IPS-18c (cell line): Measurements from ENCODE around the gene RFX2.

Source experiments
- H3K4me3 ChIP-seq: 2 replicates; pipeline ENCODE4 v1.7.0; 2013; ENCODE audit warnings: low read depth, mild to moderate bottlenecking, low read length, moderate library complexity; ENCODE audit not compliant: insufficient read depth
- H3K9me3 ChIP-seq: one replicate; pipeline ENCODE4 v1.6.1; 2013; ENCODE audit warnings: mild to moderate bottlenecking, low read length, moderate library complexity; ENCODE audit not compliant: control insufficient read depth, insufficient read depth

Gene RFX2

DNA sequence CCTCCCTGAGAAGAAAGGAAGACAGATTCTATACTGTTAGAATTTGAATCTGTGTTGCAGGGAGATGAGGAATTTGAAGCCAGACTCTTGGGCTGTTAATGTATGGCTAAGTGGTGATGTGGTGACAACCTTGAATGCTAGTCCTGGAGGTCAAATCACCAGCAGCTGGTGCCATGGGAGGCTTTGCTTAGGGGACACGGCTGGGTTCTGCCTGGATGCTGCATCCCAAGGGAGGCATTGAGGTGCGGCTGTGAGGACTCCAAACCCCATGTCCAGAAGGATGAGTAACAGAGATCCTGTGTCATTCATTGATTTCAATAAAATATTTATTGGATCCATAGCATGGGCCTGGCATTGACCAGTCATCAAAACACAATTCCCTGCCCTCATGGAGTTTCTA, 42.3 kb downstream of the RFX2 start:
- H3K9me3 ChIP-seq, result no peaks in the 10 kb centered on the region

DNA sequence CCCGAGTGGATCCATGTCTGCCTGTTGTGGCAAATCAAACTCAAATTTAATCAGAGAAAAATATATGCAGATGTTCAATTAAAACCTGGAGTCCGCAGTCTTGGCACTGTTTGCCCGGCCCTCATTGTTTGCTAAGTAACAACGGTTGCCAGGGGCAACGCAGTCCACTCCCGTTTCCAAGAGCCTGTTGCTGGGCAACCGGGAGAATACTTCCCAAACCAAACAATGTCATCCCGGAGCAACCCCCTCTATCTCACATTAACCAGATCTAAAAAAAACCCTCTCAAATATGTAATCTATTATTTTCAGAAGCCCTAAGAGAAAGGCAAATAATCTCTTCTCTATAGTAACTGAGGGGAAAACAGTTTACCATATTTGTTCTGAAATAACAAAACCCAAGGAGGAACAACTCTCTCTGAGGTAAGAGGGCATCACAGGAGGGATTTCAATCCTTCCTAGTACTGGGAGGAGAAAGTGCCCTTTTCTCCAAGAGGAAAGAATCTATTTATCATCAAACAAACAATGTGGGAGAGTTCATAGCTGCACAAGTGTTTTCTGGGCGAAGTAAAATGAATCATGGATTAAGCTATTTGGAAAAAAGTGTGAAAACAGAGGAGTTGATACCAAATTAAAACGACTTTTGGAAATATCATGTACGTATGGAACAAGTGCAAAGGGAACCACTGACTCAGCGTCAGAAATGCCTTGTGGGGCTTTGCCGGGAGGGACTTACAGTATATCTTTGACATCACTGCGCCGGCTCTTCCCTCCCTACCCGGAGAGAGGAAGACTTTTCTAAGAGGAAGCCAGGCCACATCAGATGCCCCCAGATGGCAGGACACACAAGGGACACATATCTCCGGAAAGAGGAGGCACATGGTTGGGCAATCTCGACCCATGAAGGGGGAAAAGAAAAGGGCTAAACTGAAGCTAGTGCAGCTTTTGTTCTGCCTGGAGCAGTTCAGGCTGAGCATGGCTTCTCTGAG, 43.3 kb downstream of the RFX2 start:
- H3K4me3 ChIP-seq, result no peak overlapping the region

More for the DNA sequence above, 42.3 kb downstream of the RFX2 start:
- H3K4me3 ChIP-seq, result no peak overlapping the region

DNA sequence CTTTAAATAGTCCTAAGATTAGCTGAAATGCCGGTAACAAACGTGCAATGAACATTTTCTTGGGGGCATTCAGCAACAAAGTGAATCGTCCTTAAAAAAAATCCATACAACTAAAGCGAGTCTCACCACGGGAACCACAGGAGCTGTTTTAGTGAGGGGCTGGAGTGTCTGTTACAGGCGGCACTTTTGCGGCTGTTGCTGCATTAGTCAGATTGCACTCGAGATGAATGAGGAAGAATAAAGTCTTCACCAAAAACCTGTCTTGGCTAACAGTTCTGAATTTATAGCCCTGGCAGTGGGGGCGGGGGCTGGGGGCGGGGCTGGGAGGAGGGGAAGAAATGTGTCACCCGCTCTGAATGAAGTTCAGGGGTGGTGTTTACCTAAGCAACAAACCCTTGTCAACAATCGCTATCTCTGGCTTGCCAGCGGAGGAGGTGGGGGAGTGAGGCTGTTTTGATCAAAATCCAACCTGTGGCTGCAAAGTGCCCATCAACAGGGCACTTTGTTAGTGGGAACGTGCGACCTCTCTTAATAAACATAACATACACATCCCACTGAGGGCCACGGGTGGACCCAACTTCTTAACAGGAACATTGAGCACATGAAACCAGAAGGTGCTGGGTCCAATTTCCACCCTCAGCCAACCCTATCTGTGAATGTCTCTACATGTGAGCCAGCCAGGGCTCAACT, 44.5 kb downstream of the RFX2 start:
- H3K4me3 ChIP-seq, result no peak overlapping the region
- H3K9me3 ChIP-seq, result no peaks in the 10 kb centered on the region

More for the DNA sequence above, 43.3 kb downstream of the RFX2 start:
- no peaks in the 10 kb centered on the region for H3K9me3 ChIP-seq

DNA sequence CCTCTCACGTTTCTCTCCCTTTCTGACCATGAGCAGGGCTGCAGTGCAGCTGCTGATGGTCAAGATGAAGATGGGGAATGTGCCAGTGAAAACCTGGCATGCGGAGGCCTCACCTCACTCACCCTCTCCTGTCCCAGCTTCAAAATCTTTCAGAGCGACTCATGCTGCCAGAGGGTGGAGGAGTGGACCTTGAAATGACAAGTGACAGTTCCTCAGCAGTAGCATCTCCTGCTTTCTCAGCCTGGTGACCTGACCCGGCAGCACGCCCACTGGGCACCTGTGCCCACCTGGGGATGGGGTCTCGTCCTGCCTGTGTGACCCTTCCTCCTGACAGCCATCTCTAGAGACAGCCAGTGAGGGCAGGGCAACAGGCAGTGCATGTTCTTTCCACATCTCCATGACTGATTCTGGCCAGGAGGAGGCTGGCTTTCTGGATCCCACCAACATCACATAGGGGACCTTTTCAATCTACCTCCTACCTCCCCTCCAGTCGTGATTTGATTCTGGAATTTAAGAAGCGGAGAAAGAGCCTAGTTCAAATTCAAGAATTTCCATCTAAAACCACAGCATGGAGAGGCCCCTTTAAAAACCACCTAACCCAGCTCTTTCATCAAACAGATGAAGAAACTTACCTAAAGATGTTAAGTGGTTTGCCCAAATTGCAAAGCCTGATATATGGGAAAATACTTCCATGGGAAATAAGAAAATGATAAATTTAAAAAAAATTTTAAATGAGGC, 45.8 kb downstream of the RFX2 start:
- H3K9me3 ChIP-seq, result no peaks in the 10 kb centered on the region

DNA sequence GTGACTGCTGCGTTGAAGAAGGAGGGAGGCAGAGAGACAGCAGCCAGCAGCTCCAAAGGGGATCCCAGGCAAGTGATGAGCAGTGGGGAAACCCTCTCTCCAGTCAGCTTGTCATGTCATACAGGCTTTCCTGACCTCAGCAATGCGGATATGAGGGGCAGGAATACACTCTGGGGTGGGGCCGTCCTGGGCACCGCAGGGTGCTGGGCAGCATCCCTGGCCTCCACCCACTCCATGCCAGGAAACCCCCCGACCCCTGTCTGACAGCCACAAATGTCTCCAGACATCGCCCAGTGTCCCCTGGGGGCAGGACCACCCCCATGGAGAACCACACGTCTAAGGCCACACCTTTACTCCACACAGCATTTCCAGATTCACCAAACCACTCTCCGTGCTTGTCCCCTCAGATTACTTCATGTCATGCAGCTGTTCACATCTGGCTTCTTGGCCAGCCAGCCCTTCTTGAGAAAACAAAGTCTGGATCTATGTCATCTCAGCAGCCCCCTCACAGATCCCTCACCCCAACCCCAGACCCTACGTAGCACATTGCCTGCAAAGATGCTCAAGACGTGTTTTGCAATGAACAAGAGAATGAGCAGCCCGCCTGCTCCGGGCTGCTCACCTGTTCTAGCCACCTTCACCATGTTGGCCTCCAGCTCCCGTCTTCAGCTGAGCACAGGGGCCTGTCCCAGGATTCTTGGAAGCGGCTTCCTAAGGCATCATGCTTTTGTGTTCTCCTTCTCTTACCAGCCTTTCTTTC, 46.5 kb downstream of the RFX2 start:
- H3K9me3 ChIP-seq, result no peaks in the 10 kb centered on the region
- no peak overlapping the region for H3K4me3 ChIP-seq

More for the DNA sequence above, 45.8 kb downstream of the RFX2 start:
- no peak overlapping the region for H3K4me3 ChIP-seq

DNA sequence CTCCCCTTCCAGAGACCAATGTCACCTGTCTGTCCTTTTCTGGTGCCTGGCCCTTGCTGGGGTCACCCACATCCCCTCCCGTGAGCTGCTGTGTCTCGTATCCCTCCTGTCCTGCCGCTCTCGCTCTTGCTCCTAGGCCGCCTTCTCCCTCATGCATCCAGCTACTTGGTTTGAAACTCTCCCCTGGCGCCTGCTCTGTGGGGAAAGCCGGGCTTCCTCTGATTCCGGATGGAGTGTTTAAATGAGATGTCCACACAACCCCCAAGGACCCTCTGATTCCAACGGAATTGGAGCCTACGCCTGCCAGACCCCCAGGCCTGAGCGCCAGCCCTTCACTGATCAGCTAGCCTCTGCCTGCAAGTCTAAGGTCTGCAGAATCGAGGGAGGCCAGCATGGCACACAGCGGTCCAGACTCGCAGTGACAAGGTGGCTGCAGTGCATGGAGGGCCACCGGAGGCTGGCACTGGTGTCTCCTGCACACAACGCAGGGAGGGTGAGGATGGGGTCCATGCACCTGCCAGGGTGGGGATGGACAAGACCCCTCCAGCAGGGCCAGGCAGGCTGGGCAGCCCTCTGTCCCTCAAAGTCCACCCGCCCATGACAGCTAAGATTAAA, 47.2 kb downstream of the RFX2 start:
- H3K4me3 ChIP-seq, result no peak overlapping the region

DNA sequence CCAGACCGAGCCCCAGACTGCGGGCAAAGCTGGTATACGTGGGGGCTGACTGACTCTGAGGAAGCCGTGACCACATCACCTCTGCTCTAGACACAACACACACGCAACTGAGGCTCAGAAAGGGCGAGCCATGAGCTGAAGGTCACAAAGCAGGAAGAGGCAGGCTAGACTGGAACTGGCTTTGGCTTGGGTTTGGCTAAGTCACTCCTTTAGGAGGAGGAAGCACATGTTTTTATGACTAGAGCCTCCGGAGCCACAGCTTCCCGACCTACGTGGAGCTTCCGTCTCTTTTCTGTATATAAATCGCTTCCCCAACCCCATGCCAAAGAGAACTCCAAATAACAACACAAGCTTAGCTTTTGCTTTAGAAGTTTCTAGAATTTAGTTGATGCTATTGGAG, 48.0 kb downstream of the RFX2 start:
- Histone ChIP-seq H3K9me3 (no peaks in the 10 kb centered on the region), H3K4me3 (no peak overlapping the region)

More for the DNA sequence above, 47.2 kb downstream of the RFX2 start:
- H3K9me3 ChIP-seq, result no peaks in the 10 kb centered on the region

DNA sequence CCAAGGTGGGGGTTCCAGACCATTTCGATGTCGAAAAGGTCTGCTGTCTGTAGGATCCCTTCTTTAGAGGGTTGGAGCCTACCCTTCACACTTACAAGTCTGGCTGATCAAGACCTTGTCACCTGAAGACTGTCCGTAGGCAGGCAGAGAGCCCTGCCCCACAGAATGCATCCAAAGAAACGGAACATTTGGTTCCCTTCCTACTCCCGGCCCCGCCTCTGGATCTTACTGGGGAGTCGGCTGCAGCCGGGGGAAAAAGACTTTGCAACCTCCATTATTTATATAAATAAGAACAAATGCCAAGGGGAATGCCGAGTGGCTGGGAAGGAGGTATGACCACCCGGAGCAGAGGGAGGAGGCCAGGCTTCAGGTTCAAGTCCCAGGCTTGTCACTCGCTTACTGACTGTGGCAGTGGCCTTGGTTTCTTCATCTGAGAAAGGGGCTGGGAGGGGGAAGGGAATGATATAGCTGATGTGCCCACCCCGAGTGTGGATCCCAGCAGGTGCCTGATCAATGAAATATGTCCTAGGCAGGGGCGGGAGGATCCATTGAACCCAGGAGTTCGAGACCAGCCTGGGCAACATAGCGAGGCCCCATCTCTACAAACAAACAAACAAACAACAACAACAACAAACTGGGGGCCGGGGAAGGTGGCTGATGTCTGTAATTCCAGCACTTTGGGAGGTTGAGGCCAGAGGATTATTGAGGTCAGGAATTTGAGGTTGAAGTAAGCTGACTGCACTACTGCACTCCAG, 48.7 kb downstream of the RFX2 start:
- no peaks in the 10 kb centered on the region for H3K9me3 ChIP-seq
- H3K4me3 ChIP-seq, result no peak overlapping the region

DNA sequence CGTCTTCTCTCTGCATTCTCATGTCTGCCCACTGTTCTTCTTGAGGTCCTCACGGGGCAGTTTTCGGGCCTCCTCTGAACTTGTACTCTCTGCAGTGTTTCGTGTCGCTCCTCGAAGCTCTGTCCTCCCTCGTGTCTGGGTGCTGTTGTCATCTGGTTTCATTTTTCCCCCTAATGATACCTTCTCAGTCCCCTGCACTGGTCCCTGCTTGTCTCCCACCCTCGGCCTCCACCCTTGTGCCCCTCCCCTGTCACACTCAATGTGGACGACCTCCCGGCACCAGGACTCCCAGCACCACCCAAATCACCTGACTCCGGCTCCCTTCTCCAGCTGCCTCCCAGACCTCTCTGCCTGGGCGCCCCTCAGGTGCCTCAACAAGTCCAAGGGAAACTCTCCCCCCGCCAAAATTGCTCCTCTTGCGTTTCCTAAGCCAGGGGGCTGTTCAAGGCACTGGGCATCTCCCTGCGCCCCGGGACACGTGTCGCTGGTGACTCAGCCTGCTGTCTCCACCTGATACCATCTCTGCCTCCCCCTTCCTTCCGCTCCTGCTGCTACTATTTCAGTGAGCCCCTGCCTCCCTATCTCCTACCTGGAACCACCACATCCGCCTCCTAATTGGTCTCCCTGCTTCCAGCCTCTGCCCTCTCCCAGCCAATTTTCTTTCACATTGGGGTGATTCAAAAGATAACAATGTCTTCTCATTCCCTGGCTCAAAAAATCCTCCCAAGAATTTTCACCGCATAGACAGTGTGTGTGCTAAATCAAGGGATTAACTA, 49.5 kb downstream of the RFX2 start:
- H3K4me3 ChIP-seq, result no peak overlapping the region
- no peaks in the 10 kb centered on the region for H3K9me3 ChIP-seq

DNA sequence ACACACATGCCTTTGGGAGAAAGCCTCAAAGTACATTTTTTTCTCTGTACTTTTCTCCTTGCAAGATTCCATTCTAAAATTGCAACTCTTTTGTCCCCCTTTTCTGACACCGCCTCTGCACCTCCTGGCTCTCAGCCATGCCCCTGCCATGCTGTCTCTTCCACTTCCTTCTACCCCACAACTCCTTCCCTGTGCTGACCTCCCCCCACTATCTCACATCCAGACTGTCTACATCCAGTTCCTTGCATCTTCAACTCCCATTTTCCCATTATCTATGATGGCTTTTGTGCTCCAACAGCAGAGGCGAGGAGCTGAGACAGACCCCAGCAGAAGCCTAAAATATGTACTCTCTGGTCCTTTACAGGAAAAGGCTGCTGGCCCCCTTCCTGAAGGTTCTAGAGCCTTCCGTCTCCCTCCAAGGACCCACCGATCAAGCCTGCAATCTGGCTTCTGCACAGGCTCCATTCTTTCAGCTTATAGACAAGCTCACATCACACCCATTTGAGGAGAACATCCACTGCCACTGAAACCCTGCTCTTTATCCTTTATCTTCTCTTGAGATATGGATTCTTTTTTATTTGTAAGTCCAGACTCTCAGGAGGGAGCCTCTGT, 50.2 kb downstream of the RFX2 start:
- Histone ChIP-seq H3K4me3 (no peak overlapping the region), H3K9me3 (no peaks in the 10 kb centered on the region)

DNA sequence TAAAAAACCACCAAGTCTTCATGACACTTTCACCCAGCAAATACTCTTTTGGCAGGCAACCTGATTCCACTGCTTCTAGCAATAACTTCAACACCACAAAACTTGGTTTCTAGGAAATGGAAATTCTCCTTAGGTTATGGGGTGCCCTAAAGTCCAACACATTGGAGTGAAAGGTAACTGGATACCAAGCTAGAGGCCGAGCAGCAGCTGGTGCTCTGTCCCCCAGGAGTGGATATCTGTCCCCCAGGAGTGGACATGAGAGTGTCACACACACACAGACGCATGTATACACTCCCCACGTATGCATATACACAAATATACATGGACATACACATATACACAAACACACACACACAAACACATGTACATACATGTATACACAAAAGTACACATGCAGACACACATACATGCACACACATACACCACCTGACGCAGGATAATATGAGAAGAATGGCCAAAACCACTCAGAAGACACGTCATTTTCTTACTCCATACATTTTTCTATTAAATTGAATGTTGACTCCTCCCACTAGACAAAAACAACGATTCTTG, 50.8 kb downstream of the RFX2 start:
- Histone ChIP-seq H3K9me3 (no peaks in the 10 kb centered on the region), H3K4me3 (no peak overlapping the region)

DNA sequence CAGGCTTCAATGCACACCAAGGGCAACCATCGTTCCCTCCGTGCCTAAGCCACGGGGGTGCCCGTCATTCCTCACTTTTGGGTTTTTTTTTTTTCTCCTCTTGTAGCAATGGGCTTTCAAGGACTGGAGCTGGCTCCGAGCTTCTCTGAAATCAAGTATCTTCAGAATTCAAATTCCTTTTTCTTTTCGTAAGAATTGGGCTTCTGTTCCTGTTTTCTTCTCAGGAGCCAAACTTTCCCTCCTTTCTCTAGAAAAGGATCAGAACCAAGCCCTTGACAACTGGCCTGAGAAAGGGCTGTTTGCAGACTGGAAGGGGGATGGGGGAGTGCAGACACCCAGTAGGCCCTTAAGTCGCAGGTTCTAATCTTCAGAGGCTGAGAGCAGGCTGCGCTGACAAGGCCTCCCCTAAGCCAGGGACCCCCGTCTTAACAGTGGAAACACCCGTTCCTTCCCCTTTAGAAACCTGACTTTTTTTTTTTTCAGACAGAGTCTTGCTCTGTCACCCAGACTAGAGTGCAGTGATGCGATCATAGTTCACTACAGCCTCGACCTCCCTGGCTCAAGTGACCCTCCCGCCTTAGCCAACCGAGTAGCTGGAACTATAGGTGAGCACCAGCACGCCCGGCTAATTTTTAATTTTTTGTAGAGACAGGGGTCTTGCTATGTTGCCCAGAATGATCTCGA, 51.6 kb downstream of the RFX2 start:
- H3K9me3 ChIP-seq, result no peaks in the 10 kb centered on the region
- no peak overlapping the region for H3K4me3 ChIP-seq

DNA sequence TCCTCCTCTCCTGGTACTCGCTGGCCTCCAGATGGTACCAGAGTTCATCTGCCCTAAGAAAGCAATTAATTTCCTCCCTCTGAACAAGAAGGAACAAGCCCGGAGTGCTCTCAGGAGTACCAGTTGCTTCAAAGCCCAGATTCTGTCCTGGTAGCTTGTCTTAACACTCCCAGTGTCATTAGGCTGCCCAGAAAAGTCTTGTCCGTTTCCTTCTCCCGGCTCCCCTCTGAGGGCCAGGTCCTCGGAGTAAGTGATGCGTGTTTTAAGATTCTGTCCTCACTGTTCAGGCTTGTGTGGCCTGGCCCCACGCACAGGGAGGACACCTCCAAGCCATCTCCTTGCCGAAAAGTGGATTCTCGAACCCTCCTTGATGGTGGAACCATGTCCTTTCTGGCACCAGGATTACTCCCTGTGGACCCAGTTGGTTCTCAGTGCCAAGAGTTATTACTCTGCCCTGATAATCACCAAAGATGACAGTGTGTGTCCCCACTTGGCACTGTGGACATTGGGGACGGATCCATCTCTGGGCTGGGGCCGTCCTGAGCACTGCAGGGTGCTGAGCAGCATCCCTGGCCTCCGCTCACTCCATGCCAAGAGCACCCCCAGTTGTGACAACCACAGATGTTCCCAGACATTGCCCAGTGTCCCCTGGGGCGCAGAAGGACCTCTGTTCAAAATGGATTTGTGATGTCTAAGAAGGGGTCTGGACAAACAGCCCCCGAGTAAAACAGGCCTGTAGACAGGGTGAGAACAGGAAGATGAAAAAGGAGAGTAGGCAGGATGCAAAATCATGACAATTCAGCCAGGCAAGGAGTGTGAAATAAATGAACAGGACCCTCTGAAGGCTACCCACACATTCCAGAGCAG, 52.4 kb downstream of the RFX2 start:
- Histone ChIP-seq H3K4me3 (no peak overlapping the region), H3K9me3 (no peaks in the 10 kb centered on the region)
